22Rv1 (cell line): Measurements from ENCODE around the gene GALNT7.

Experiments used
- CTCF ChIP-seq: fragments of 450-650 bp; IDR thresholded peaks from 2 replicates; pipeline ENCODE4 v1.5.1; 2017; ENCODE audit warnings: mild to moderate bottlenecking
- ZFX ChIP-seq: fragments of 450-650 bp; IDR thresholded peaks from 2 replicates; pipeline ENCODE4 v1.6.1; 2017; ENCODE audit warnings: antibody characterized with exemption, borderline replicate concordance

- TF ChIP-seq CTCF (no peak), ZFX (no peak)
These were observed 139.2 kb downstream of the GALNT7 start for GRCh38 chr4:173307778-173308177.
